GM23338 (cell line): ENCODE measurements around the gene HMCN2. TPM values are rescaled to one million over a fixed set of nuclear protein-coding genes. Genes with fewer than 3 reads are reported as not detected.

Source experiments
- ATAC-seq: fragments of 200-7000 bp; cut with Tn5 transposase; 3 replicates; pipeline ENCODE4 v1.9.1; 2020
- DNase-seq: peaks from one replicate; pipeline ENCODE4 v3.0.0-alpha.2; 2015; ENCODE audit warnings: low spot score
- H2AFZ ChIP-seq: fragments of 200-600 bp; sonication (generic); 2 replicates; pipeline ENCODE4 v1.8.0; 2016; ENCODE audit warnings: antibody characterized with exemption, mild to moderate bottlenecking, moderate library complexity
- H3F3A ChIP-seq: fragments of 200-600 bp; sonication (generic); replicated peaks from 2 replicates; pipeline ENCODE4 v1.8.0; 2017; ENCODE audit warnings: antibody characterized with exemption, mixed run types, low read depth
- H3K27ac ChIP-seq: fragments of 200-600 bp; sonication (generic); 2 replicates; pipeline ENCODE4 v1.6.1; 2016; ENCODE audit warnings: low read depth
- H3K27me3 ChIP-seq: fragments of 200-600 bp; sonication (generic); 2 replicates; pipeline ENCODE4 v1.8.0; 2016; ENCODE audit warnings: mild to moderate bottlenecking, mixed run types, moderate library complexity; ENCODE audit not compliant: insufficient read depth
- H3K36me3 ChIP-seq: fragments of 200-600 bp; sonication (generic); 2 replicates; pipeline ENCODE4 v1.8.0; 2016; ENCODE audit warnings: mild to moderate bottlenecking; ENCODE audit not compliant: insufficient read depth
- H3K4me1 ChIP-seq: fragments of 200-600 bp; sonication (generic); 2 replicates; pipeline ENCODE4 v1.8.0; 2016; ENCODE audit warnings: mild to moderate bottlenecking, moderate library complexity; ENCODE audit not compliant: insufficient read depth
- H3K4me2 ChIP-seq: fragments of 200-600 bp; sonication (generic); 2 replicates; pipeline ENCODE4 v1.7.1; 2017; ENCODE audit warnings: mixed run types
- H3K4me3 ChIP-seq: fragments of 200-600 bp; sonication (generic); 2 replicates; pipeline ENCODE4 v1.6.1; 2016; ENCODE audit warnings: mixed run types
- H3K79me2 ChIP-seq: fragments of 200-600 bp; sonication (generic); replicated peaks from 2 replicates; pipeline ENCODE4 v1.8.0; 2017; ENCODE audit warnings: mild to moderate bottlenecking; ENCODE audit not compliant: insufficient read depth
- H3K9me2 ChIP-seq: fragments of 200-600 bp; sonication (generic); 2 replicates; pipeline ENCODE4 v1.8.0; 2017; ENCODE audit not compliant: insufficient read depth
- H4K20me1 ChIP-seq: fragments of 200-600 bp; sonication (generic); replicated peaks from 2 replicates; pipeline ENCODE4 v1.8.0; 2017; ENCODE audit warnings: mild to moderate bottlenecking; ENCODE audit not compliant: insufficient read depth
- H3K27ac Mint-ChIP-seq: 2 replicates; pipeline ENCODE4 v1.8.0; 2020; ENCODE audit warnings: inconsistent platforms, mild to moderate bottlenecking, moderate library complexity, mixed read lengths
- H3K27me3 Mint-ChIP-seq: 3 replicates; pipeline ENCODE4 v1.8.0; 2022; ENCODE audit warnings: low read depth, mild to moderate bottlenecking, moderate library complexity, mixed read lengths, inconsistent platforms; ENCODE audit not compliant: insufficient read depth, poor library complexity
- H3K36me3 Mint-ChIP-seq: 3 replicates; pipeline ENCODE4 v1.8.0; 2021; ENCODE audit warnings: low read depth, mild to moderate bottlenecking, inconsistent platforms, moderate library complexity, mixed read lengths
- H3K4me1 Mint-ChIP-seq: 3 replicates; pipeline ENCODE4 v1.8.0; 2020; ENCODE audit warnings: mild to moderate bottlenecking, inconsistent platforms, mixed read lengths
- H3K4me3 Mint-ChIP-seq: 3 replicates; pipeline ENCODE4 v1.8.0; 2021; ENCODE audit warnings: moderate library complexity, mild to moderate bottlenecking, inconsistent platforms, mixed read lengths
- H3K9me3 Mint-ChIP-seq: 3 replicates; pipeline ENCODE4 v1.8.0; 2020; ENCODE audit warnings: moderate library complexity, mild to moderate bottlenecking, inconsistent platforms, mixed read lengths
- CREB1 ChIP-seq: fragments of 250-450 bp; sonication (Bioruptor Pico); IDR thresholded peaks from 2 replicates; pipeline ENCODE4 v1.5.0; 2020; ENCODE audit warnings: low read depth, mild to moderate bottlenecking, moderate library complexity
- ETS1 ChIP-seq: IDR thresholded peaks from 2 replicates; pipeline ENCODE4 v1.6.1; 2016; ENCODE audit warnings: antibody characterized with exemption
- EZH2 ChIP-seq: fragments of 200-600 bp; sonication (generic); IDR thresholded peaks from one replicate; pipeline ENCODE4 v1.8.0; 2017; ENCODE audit warnings: antibody characterized with exemption, mild to moderate bottlenecking, low read depth; ENCODE audit not compliant: unreplicated experiment
- NANOG ChIP-seq: IDR thresholded peaks from 2 replicates; pipeline ENCODE4 v1.6.1; 2016; ENCODE audit warnings: antibody characterized with exemption, borderline replicate concordance
- long read RNA-seq: library from polyadenylated mRNA; unstranded; transcript quantifications from one replicate; pipeline ENCODE4 v2.0.0, GENCODE V29; 2020; ENCODE audit not compliant: unreplicated experiment
- polyA plus RNA-seq: library from polyadenylated mRNA; unstranded; fragments of >200 nt; fragmentation: Nextera tagmentation; extraction: Ambion mirVana; gene quantifications from 2 replicates; pipeline ENCODE4 v1.2.1, GENCODE V29; 2016
- total RNA-seq: library from RNA; depleted of rRNA; stranded (reverse); fragments of >200 nt; shearing (Covaris generic); gene quantifications from 2 replicates; pipeline ENCODE4 v1.2.3, GENCODE V29; 2014; rRNA removed
- TF ChIP-seq, protein P1 (sequence below): IDR thresholded peaks from one replicate; pipeline ENCODE4 v1.6.1; 2018; ENCODE audit warnings: antibody characterized with exemption; ENCODE audit not compliant: unreplicated experiment
- TF ChIP-seq, protein P2 (sequence below): fragments of 250-450 bp; sonication (Bioruptor Pico); IDR thresholded peaks from 2 replicates; pipeline ENCODE4 v1.5.0; 2020; ENCODE audit warnings: mild to moderate bottlenecking, moderate library complexity

HMCN2 gene
- 2.6 and 4.7 TPM in 2 replicates for total RNA-seq
- polyA plus RNA-seq: 1.3 and 2.1 TPM in 2 replicates
- long read RNA-seq, partial matches to known transcripts: 1 of 2 reads
- long read RNA-seq, other reads (novel, unspliced or antisense): 1 of 2 reads

GRCh38 chr9:130265431-130266235 lies at the start of gene HMCN2:
TSS of gene HMCN2 (plus strand) at chr9:130265760. CDS start at chr9:130265879, 119 bp downstream.
- no peaks in the 10 kb centered on the region; the same call in 2 of the 3 replicates for H3K9me3 Mint-ChIP-seq
- DNase-seq (peak; percentile 79), ATAC-seq (peak; percentile 83)
- no peak within 1 kb of the TSS for H3K27ac Mint-ChIP-seq
- H3K4me3 ChIP-seq: peak within 1 kb of the TSS; percentile 62
- no peaks in the 10 kb centered on the region for H3K36me3 ChIP-seq
- H3K36me3 Mint-ChIP-seq: peaks cover 3% of the 10 kb centered on the region; the same call in 2 of the 3 replicates
- H3K4me3 Mint-ChIP-seq: peak within 1 kb of the TSS; percentile 78
- TF ChIP-seq EZH2 (peak; percentile 16), CREB1 (peak; percentile 35; the same call in 1 of the 2 replicates), NANOG (no peak)
- TF ChIP-seq, protein P1, sequence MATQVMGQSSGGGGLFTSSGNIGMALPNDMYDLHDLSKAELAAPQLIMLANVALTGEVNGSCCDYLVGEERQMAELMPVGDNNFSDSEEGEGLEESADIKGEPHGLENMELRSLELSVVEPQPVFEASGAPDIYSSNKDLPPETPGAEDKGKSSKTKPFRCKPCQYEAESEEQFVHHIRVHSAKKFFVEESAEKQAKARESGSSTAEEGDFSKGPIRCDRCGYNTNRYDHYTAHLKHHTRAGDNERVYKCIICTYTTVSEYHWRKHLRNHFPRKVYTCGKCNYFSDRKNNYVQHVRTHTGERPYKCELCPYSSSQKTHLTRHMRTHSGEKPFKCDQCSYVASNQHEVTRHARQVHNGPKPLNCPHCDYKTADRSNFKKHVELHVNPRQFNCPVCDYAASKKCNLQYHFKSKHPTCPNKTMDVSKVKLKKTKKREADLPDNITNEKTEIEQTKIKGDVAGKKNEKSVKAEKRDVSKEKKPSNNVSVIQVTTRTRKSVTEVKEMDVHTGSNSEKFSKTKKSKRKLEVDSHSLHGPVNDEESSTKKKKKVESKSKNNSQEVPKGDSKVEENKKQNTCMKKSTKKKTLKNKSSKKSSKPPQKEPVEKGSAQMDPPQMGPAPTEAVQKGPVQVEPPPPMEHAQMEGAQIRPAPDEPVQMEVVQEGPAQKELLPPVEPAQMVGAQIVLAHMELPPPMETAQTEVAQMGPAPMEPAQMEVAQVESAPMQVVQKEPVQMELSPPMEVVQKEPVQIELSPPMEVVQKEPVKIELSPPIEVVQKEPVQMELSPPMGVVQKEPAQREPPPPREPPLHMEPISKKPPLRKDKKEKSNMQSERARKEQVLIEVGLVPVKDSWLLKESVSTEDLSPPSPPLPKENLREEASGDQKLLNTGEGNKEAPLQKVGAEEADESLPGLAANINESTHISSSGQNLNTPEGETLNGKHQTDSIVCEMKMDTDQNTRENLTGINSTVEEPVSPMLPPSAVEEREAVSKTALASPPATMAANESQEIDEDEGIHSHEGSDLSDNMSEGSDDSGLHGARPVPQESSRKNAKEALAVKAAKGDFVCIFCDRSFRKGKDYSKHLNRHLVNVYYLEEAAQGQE: no peak
- peaks cover 25% of the 10 kb centered on the region for H3K4me1 ChIP-seq
- H2AFZ ChIP-seq: peak within 1 kb of the TSS; percentile 93
- peak within 1 kb of the TSS; percentile 89 for H3K4me2 ChIP-seq
- peaks cover 35% of the 10 kb centered on the region for H3K27me3 ChIP-seq
- H3K9me2 ChIP-seq: no peaks in the 10 kb centered on the region
- peaks cover 31% of the 10 kb centered on the region for H3K27me3 Mint-ChIP-seq
- no peak within 1 kb of the TSS for H3K27ac ChIP-seq
- H3K4me1 Mint-ChIP-seq: peaks cover 45% of the 10 kb centered on the region
- no peaks in the 10 kb centered on the region for H4K20me1 ChIP-seq
- no peaks in the 10 kb centered on the region; the same call in 1 of the 2 replicates for H3K79me2 ChIP-seq
- peaks cover 13% of the 10 kb centered on the region for H3F3A ChIP-seq

DNA sequence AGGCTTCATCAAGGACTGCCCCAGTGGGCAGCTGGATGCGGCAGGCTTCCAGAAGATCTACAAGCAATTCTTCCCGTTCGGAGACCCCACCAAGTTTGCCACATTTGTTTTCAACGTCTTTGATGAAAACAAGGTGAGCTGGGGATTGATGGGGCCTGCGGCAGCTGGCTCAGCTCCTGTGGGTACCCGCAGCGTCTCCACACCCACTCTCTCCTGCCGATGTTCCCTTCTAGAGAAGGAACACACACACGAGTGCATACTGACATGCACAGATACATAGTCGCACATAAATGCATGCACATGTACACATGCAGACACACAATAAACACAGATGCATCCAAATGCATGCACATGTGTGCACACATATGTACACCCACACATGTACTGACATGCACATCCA lies 47.7 kb upstream of the HMCN2 start:
- H3K27me3 ChIP-seq: no peaks in the 10 kb centered on the region
- peaks cover 4% of the 10 kb centered on the region; the same call in 2 of the 3 replicates for H3K36me3 Mint-ChIP-seq
- no peak overlapping the region for H3K27ac ChIP-seq
- no peak overlapping the region for H3K27ac Mint-ChIP-seq
- no peak overlapping the region for H3K4me3 ChIP-seq
- H3K27me3 Mint-ChIP-seq: peaks cover 19% of the 10 kb centered on the region
- H3K9me2 ChIP-seq: no peaks in the 10 kb centered on the region
- H3K79me2 ChIP-seq: no peaks in the 10 kb centered on the region
- H3K4me1 Mint-ChIP-seq: peaks cover 26% of the 10 kb centered on the region
- no peak for DNase-seq
- peaks cover 7% of the 10 kb centered on the region; the same call in 1 of the 2 replicates for H3K4me1 ChIP-seq
- no peaks in the 10 kb centered on the region; the same call in 1 of the 2 replicates for H3F3A ChIP-seq
- H2AFZ ChIP-seq: no peak overlapping the region
- ATAC-seq: no peak
- H3K4me3 Mint-ChIP-seq: no peak overlapping the region
- H3K9me3 Mint-ChIP-seq: no peaks in the 10 kb centered on the region
- no peak overlapping the region for H3K4me2 ChIP-seq
- peaks cover 4% of the 10 kb centered on the region; the same call in 1 of the 2 replicates for H4K20me1 ChIP-seq
- no peaks in the 10 kb centered on the region; the same call in 1 of the 2 replicates for H3K36me3 ChIP-seq
- TF ChIP-seq, protein P2, sequence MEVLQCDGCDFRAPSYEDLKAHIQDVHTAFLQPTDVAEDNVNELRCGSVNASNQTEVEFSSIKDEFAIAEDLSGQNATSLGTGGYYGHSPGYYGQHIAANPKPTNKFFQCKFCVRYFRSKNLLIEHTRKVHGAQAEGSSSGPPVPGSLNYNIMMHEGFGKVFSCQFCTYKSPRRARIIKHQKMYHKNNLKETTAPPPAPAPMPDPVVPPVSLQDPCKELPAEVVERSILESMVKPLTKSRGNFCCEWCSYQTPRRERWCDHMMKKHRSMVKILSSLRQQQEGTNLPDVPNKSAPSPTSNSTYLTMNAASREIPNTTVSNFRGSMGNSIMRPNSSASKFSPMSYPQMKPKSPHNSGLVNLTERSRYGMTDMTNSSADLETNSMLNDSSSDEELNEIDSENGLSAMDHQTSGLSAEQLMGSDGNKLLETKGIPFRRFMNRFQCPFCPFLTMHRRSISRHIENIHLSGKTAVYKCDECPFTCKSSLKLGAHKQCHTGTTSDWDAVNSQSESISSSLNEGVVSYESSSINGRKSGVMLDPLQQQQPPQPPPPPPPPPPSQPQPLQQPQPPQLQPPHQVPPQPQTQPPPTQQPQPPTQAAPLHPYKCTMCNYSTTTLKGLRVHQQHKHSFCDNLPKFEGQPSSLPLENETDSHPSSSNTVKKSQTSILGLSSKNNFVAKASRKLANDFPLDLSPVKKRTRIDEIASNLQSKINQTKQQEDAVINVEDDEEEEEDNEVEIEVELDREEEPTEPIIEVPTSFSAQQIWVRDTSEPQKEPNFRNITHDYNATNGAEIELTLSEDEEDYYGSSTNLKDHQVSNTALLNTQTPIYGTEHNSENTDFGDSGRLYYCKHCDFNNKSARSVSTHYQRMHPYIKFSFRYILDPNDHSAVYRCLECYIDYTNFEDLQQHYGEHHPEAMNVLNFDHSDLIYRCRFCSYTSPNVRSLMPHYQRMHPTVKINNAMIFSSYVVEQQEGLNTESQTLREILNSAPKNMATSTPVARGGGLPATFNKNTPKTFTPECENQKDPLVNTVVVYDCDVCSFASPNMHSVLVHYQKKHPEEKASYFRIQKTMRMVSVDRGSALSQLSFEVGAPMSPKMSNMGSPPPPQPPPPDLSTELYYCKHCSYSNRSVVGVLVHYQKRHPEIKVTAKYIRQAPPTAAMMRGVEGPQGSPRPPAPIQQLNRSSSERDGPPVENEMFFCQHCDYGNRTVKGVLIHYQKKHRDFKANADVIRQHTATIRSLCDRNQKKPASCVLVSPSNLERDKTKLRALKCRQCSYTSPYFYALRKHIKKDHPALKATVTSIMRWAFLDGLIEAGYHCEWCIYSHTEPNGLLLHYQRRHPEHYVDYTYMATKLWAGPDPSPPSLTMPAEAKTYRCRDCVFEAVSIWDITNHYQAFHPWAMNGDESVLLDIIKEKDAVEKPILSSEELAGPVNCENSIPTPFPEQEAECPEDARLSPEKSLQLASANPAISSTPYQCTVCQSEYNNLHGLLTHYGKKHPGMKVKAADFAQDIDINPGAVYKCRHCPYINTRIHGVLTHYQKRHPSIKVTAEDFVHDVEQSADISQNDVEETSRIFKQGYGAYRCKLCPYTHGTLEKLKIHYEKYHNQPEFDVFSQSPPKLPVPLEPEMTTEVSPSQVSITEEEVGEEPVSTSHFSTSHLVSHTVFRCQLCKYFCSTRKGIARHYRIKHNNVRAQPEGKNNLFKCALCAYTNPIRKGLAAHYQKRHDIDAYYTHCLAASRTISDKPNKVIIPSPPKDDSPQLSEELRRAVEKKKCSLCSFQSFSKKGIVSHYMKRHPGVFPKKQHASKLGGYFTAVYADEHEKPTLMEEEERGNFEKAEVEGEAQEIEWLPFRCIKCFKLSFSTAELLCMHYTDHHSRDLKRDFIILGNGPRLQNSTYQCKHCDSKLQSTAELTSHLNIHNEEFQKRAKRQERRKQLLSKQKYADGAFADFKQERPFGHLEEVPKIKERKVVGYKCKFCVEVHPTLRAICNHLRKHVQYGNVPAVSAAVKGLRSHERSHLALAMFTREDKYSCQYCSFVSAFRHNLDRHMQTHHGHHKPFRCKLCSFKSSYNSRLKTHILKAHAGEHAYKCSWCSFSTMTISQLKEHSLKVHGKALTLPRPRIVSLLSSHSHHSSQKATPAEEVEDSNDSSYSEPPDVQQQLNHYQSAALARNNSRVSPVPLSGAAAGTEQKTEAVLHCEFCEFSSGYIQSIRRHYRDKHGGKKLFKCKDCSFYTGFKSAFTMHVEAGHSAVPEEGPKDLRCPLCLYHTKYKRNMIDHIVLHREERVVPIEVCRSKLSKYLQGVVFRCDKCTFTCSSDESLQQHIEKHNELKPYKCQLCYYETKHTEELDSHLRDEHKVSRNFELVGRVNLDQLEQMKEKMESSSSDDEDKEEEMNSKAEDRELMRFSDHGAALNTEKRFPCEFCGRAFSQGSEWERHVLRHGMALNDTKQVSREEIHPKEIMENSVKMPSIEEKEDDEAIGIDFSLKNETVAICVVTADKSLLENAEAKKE (CRISPR knock-in tag): no peak
- no peak for TF ChIP-seq NANOG
- TF ChIP-seq ETS1: no peak
